GM18526 (cell line): ENCODE measurements around the gene FAM83D.

Experiments
- POLR2A ChIP-seq: IDR thresholded peaks from 3 replicates; pipeline ENCODE4 v1.6.1; 2011; ENCODE audit not compliant: insufficient read length; ENCODE audit errors: extremely low read depth

FAM83D gene

DNA sequence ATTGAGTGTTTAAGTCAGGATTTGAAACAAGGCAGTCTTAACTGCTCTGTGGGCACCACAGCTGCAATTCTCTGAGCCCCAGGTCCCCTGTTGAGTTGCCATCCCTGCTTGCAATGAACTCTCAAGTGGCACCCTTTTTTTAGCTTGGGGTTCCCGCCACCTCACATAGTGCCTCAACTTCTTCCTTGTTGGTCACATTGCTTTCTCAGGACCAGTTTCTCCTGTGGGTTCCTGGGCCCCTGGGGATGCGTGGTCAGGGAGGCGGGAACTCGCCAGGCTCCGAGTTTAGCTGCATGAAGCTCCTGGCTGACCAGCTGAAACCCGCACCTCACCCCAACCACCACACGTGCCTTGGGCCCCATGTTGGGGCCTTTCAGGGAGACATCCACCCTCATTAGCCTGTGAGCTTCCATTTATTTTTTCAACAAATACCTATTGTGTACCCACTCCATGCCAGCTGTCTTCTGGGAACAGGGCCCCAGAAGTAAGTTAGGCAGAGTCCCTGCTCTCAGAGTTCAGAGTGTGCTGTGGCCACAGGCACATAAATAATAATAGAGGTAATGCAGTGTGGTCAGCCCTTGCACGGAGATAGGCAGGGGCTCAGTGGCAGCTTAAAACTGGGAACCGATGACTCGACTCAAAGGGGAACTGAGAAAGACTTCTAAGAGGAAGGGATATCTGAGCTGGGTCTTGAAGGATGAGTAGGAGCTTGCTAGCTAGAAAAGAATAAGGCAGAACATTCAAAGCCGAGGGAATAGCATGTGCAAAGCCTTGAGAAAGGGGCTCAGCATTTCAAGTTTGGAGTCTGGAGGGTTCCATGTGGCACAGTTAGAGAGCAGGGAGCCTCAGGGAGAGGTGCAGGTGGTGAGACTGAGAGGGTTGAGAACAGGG, 33.9 kb upstream of the FAM83D start:
- TF ChIP-seq POLR2A, result no peak

DNA sequence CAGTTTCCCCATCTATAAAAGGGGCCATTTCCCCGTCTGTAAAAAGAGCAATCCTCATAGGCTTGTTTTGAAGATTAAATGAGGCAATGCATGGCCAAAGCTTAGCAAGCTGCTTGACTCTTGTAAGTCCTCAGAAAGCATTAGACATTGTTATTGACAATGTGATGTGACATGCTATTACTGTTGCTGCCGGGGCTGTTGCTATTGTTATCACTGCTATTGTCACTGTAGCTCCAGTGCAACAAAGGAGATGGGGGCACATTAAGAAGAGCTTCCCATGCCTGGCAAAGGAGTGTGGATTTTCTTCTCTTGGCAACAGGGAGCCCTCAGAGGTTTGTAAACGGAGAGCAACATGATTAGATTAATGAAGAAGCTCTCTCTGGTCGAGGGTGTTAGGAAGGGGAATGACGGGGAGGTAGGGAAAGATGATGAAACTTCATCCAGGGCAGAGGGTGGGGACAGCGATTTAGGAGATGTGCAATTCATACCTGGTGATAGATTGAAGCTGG, 33.1 kb upstream of the FAM83D start:
- TF ChIP-seq POLR2A, result no peak

DNA sequence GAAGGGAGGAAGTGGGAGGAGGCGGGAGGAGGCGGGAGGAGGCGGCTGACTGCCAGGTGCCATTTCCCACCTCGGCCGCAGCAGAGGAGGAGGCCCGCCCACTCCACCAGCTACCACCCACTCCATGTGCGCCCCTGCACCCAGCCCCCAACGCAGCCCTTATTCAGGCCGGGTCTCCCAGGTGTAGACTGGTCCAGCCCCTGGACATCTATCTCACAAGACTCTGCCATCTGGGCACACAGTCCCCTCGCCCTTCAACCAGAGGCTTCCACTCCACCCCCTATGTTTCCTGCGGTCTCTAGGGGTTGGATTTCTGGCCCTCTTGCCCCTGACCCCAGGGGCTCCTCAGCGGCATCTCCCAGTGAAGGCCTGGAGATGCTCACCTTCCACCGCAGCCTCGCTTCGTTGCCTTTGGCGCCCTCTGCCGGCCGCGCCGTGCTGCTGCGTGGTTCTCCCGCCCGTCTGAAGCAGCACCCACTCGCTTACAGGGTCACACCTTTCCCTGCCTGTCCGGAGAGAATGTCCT, 32.6 kb upstream of the FAM83D start:
- no peak for TF ChIP-seq POLR2A

DNA sequence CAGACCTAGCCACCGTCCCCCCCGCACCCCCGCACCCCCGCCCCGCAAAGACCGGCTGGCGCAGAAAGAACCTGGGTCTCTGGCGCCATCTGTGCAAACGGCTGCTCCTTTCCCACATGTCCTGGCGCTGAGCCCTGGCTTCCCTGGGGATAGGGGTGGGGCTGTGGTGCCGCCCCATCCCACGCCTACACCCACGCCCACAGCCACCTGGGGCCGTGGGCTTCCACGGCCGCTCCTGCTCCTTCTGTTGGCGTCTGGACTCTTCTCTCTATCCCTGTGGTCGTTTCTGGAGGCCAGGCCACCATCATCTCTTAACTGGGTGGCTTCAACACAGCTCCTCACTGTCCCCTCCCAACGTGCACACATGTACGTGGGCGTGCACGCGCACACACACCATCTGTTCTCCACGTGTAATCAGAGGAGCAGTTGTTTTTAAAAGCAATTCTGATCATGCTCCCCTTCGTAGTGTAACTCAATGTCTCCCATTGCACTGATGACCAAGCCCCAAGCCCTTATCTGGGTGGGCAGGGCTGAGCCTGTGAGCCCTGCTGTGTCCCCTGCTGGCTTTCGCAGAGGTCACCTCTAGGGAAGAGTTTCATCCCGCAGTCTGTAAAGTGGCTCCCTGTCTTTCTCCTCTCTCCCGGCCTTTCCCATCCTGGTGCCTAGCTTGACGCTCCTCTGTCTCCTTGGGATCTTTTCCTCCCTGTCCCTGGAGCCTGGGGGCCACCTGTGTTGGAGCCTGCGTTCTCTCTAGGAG, 31.9 kb upstream of the FAM83D start:
- TF ChIP-seq POLR2A, result no peak

DNA sequence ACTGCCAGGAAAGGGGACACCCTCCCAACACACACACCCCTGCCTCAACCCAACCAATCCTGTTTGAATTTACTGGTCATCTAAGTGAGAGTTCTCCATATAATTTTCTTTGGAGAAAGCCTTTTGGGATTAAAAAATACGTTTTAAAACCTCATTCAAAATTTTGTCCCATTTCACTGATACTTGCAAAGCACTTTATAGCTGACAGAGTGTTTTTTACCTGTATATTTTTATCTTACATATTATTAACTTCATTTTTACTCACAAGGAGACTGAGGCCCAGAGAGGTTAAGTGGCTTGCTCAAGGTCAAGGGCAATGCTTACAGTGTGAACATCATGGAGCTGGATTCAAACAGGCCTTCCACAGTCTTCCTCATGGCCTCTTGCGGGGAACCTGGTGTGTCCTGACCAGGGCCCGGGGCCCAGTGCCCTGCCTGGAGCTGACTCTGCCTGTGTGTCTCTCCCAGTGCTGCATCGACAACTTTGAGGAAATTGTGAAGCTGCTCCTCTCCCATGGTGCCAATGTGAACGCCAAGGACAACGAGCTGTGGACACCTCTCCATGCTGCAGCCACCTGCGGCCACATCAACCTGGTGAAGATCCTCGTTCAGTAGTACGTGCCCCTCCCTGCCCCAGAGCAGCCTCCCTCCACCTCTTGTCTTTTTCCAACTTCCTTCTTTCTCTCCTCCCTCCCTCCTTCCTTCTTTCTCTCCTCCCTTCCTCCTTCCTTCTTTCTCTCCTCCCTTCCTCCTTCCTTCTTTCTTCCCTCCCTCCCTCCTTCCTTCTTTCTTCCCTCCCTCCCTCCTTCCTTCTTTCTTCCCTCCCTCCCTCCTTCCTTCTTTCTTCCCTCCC, 30.9 kb upstream of the FAM83D start:
- TF ChIP-seq POLR2A, result no peak

DNA sequence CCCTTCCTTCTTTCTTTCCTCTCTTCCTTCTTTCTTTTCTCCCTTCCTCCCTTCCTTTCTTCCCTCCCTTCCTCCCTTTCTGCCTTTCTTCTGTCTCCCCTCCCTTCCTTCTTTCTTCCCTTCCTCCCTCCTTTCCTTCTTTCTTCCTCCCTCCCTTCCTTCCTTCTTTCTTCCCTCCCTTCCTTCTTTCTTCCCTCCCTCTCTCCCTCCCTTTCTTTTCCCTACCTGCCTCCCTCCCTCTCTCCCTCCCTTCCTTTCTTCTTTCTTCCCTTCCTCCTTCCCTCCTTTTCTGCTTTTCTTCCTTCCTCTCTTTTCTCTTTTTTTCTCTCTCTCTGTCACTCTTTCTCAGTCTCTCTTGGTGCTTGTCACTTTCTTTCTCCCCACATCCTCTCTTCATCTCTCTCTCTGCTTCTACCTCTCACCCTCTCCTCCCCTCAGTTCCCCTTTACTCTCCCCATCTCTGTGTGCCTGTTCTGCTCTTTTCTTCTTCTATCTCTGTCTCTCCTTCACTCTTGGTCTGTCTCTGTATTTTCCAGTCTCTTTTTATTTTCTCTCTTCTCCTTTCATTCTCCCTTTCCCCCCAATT, 30.1 kb upstream of the FAM83D start:
- TF ChIP-seq POLR2A, result no peak

DNA sequence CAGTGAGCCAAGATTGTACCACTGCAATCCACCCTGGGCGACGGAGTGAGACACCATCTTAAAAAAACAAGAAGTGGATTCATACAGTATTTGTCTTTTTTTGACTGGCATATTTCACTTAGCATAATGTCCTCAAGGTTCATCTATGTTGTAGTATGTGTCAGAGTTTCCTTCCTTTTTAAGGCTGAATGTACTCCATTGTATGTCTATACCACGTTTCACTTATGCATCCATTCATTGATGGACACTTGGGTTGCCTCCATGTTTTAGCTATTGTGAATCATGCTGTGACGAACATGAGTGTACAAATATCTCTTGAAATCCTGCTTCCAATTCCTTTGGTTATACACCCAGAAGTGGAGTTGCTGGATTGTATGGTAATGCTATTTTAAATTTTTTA, 28.9 kb upstream of the FAM83D start:
- no peak for TF ChIP-seq POLR2A

DNA sequence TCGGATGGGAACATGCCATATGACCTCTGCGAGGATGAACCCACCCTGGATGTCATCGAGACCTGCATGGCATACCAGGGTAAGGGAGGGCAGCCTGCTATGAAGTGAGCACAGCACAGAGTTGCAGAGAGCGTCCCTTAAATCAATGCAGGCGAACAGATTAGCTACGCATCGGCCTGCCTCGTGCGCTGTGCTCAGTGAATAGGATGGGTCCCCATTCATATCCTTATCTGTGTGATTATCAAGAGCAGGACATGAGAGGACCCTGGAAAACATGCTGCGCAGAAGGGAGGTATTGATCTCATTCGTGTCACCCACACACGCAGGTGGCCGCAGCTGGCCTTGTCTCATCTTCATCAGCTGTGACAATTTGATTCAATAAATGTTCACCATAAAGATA, 25.6 kb upstream of the FAM83D start:
- TF ChIP-seq POLR2A, result no peak

DNA sequence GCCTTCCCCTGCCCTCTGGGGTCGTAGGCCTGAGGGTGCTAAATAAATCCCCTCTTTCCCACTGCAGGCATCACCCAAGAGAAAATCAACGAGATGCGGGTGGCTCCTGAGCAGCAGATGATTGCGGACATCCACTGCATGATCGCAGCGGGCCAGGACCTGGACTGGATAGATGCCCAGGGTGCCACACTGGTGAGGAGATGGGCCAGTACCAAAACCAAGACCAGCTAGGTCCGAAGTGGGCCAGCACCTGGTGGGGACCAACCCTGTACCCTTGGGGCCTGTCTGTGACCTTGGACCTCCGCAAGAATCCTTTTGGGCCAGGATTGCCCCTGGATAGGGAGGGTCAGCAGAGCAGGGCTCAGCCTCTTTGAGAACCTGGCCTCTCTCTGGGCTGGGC, 23.6 kb upstream of the FAM83D start:
- TF ChIP-seq POLR2A, result no peak

DNA sequence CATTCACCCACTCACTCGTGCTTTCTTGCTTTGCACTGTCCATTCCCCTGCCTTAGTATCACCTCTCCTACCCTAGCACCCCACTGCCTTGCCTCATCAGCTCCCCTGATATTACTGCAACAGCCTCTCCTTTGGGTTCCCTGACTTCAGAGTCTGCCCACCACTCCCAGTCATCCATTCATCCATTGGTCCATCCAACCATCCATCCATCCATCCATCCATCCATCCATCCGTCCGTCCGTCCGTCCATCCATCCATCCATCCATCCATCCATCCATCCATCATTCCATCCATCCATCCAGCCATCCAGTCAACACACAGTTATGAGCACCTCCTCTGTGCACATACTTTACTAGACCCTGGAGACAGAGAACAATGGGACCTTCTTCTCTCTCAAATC, 22.9 kb upstream of the FAM83D start:
- TF ChIP-seq POLR2A, result no peak

DNA sequence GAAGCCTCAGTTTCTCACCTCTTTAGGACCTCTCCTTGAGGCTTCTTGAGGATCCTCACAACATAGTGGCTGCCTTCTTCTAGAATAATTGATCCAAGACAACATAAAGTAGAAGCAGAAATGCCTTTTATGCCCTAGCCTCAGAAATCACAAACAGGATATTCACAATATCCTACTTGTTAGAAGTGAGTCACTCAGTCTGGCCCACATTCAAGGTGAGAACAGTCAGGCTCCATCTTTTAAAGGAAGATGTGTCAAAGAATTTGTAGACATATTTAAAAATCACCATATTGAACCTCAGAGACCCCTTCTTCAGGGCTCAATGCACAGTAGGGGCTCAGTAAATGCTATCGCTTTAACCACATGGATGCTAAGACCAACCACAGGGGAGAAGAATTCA, 20.8 kb upstream of the FAM83D start:
- no peak for TF ChIP-seq POLR2A

DNA sequence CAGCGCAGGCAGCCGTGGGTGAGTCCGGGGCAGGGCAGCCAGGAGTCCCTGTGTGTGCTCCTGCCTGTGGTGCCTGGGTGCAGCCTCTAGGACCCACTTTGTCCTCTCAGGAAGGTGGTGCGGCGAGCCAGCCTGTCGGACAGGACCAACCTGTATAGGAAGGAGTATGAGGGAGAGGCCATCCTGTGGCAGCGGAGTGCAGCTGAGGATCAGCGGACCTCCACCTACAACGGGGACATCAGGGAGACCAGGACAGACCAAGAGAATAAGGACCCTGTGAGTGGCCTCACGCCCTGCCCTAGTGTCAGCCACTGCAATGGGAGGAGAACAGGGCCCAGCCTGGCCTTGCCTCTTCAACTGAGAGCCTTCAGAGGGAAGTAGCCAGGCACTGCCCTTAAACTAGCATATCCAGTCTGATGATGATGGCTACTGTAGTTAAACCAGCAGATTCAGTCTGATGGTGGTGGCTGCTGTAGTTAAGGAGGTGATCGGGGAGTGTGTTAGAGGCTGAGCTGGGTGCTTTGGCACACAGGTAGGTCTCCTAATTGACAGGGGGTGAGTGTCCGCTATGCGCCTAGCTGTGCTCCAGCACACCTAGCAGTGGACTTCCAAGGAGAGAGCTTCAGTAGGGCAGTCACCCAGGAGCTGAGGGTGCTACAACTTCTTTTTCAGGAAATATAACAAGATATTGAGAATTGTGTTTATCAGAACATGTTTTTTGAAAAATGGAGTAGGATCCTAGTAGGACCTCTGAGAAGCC, 18.1 kb upstream of the FAM83D start:
- TF ChIP-seq POLR2A, result no peak

DNA sequence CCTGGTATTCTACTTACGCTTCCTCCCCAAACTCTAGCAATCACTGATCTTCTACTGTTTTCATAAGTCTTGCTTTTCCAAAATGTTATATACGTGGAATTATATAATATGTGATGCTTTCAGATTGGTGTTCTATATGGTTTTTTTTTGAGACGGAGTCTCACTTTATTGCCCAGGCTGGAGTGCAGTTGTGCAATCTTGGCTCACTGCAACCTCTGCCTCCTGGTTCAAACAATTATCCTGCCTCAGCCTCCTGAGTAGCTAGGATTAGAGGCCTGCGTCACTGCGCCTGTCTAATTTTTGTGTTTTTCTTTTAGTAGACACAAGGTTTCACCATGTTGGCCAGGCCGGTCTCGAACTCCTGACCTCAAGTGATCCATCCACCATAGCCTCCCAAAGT, 10.9 kb upstream of the FAM83D start:
- no peak for TF ChIP-seq POLR2A

DNA sequence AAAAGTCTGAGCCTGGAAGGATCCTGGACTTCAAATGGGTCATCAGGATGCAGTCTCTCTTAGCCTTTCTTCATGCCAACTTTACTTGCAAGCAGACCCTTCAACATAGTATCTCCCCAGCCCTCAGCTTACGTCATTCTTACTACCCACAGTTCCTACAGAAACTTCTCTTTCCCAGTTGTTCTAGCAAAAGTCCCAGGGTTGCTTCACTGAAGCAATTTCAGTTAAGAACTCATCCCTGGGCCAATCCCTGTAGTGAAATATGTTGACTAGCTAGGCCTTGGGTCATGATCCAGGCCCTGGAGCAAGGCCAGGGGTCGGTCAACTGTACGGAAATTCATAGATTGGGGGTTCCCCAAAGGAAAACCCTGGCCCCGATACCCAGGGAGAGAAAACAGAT, 8.6 kb upstream of the FAM83D start:
- TF ChIP-seq POLR2A, result no peak
